NT2/D1 (cell line): Measurements from ENCODE around the gene EP400.
"Not testable (repeated sequence)": the region's sequence is repeated elsewhere in the genome, so short reads cannot be mapped to it uniquely, and the experiment has no call there.

Source experiments
- DNase-seq: peaks from one replicate; pipeline ENCODE4 v3.0.0-alpha.2; 2011; ENCODE audit warnings: low read depth, low spot score
- H3K27me3 ChIP-seq: 2 replicates; pipeline ENCODE4 v1.6.0; 2011; ENCODE audit warnings: mild to moderate bottlenecking; ENCODE audit not compliant: insufficient read length, insufficient read depth
- H3K36me3 ChIP-seq: 2 replicates; pipeline ENCODE4 v1.6.1; 2011; ENCODE audit warnings: mild to moderate bottlenecking, low read length, mixed read lengths; ENCODE audit not compliant: insufficient read depth, insufficient read length
- H3K4me1 ChIP-seq: 2 replicates; pipeline ENCODE4 v1.5.1; 2011; ENCODE audit not compliant: insufficient read depth, insufficient read length
- H3K4me3 ChIP-seq: 2 replicates; pipeline ENCODE4 v1.5.1; 2011; ENCODE audit warnings: low read depth; ENCODE audit not compliant: insufficient read length
- H3K9ac ChIP-seq: 2 replicates; pipeline ENCODE4 v1.6.0; 2011; ENCODE audit warnings: low read depth; ENCODE audit not compliant: insufficient read length
- H3K9me3 ChIP-seq: 2 replicates; pipeline ENCODE4 v1.5.1; 2011; ENCODE audit warnings: mild to moderate bottlenecking, low read length; ENCODE audit not compliant: insufficient read depth
- SUZ12 ChIP-seq: IDR thresholded peaks from 2 replicates; pipeline ENCODE4 v1.6.1; 2011; ENCODE audit not compliant: insufficient read length, insufficient read depth; ENCODE audit errors: extremely low read depth
- YY1 ChIP-seq: IDR thresholded peaks from 2 replicates; pipeline ENCODE4 v1.6.1; 2011; ENCODE audit not compliant: insufficient read length, insufficient read depth
- ZNF274 ChIP-seq: IDR thresholded peaks from 2 replicates; pipeline ENCODE4 v1.6.1; 2011; ENCODE audit warnings: mild to moderate bottlenecking, low read depth, low read length

Gene EP400

DNA sequence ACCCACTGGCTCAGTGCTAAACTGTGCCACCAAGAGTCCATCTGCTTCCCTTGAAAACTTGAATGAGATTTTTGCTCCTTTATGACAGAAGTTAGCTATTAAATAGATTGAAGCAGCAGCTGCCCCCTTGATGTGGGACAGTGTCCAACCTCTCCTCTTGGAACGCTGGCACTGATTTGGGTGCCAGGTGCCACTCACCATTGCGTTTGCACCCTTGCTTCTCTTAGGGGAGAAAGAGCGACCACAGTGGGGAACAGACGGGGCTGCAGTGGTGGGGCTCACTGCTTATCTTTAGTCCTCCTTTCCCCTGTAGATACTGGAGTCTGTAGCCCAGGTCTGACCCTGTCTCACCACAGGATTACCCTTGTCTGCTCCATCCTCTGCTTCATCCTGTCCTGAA, 9.4 kb downstream of the EP400 start:
- Histone ChIP-seq H3K27me3 (no peaks in the 10 kb centered on the region), H3K9ac (no peak overlapping the region), H3K36me3 (peaks cover 14% of the 10 kb centered on the region), H3K9me3 (no peaks in the 10 kb centered on the region), H3K4me3 (no peak overlapping the region), H3K4me1 (peaks cover 9% of the 10 kb centered on the region)
- TF ChIP-seq YY1 (no peak), ZNF274 (no peak), SUZ12 (no peak)
- no peak for DNase-seq

DNA sequence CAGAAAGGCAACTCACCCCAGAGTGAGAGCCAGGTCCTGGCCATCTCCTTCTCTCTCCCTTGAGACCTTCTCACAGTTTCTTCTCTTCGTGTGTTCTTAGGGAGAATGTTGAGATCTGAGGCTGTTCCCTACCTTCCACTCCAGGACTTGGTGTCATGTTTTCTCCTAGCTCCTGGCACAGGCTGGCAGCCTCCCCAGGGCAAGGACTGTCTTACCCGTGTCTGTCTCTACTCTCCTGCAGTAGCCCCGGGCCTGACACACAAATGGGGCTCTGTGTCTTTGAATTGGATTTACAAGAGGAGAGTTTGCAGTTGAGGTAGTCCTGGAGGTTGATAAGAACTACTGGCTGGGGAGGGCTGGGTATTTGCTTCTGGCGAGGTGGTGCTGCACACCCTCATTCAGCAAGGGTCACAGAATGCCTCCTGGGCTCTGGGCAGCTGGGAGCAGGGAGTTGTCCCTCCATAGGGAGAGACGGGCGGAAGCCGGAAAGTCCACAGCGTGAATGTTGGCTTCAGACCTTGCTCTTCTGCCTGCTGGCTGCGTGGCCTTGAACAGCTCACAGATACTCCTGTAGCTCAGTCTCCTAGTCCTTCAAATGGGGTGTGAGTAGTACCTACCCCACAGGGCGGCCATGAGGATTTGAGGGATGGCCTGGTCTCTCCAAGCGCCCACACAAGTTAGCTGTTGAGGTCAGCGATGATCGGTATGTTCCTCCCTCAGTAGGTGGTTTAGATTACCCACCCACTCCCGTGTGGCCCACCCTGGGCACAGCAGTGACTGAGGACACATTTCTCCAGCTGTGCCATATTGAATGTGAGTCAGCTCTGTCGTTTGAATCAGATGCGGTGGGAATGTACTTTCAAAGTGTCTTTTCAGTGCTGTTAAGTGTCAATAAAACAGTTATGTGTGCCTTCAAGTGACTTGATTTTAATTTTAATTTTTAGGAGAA, 10.2 kb downstream of the EP400 start:
- Histone ChIP-seq H3K36me3 (peaks cover 14% of the 10 kb centered on the region), H3K4me3 (no peak overlapping the region), H3K9me3 (no peaks in the 10 kb centered on the region), H3K9ac (no peak overlapping the region), H3K27me3 (no peaks in the 10 kb centered on the region), H3K4me1 (peaks cover 9% of the 10 kb centered on the region)
- DNase-seq = no peak
- no peak for TF ChIP-seq YY1

GRCh38 chr12:131960590-131961325, 11.0 kb downstream of the EP400 start:
- not testable (repeated sequence) for H3K9me3 ChIP-seq, H3K4me3 ChIP-seq, DNase-seq, H3K27me3 ChIP-seq, H3K9ac ChIP-seq, H3K4me1 ChIP-seq
- peaks cover 18% of the 10 kb centered on the region for H3K36me3 ChIP-seq

GRCh38 chr12:131961328-131961727, 11.6 kb downstream of the EP400 start:
- H3K4me3 ChIP-seq, H3K9me3 ChIP-seq, H3K9ac ChIP-seq, H3K27me3 ChIP-seq, DNase-seq, H3K4me1 ChIP-seq: not testable (repeated sequence)
- peaks cover 18% of the 10 kb centered on the region for H3K36me3 ChIP-seq

DNA sequence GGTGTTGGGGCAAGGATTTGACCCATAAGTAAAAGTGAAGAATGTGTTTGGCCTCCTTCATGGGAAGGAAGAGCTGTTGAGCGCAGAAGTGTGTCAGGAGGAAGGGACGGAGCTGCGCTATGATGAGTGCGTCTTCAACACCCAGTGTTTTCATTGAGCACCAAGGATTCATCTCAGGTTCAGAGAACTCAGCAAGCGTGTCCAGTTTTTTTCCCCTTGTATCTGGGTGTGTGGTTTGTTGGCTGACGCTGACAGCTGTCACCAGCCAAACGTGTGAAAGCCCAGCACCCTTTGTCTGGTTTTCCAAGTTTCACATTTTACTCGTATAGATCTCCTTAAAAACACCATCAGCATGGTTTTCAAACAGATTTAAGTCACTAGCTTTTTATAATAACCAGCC, 12.3 kb downstream of the EP400 start:
- peaks cover 9% of the 10 kb centered on the region for H3K4me1 ChIP-seq
- H3K9ac ChIP-seq = no peak overlapping the region
- no peak for TF ChIP-seq YY1
- TF ChIP-seq ZNF274 = no peak
- no peak for TF ChIP-seq SUZ12
- peaks cover 18% of the 10 kb centered on the region for H3K36me3 ChIP-seq
- H3K9me3 ChIP-seq = no peaks in the 10 kb centered on the region
- no peaks in the 10 kb centered on the region for H3K27me3 ChIP-seq
- no peak overlapping the region for H3K4me3 ChIP-seq
- DNase-seq = no peak

GRCh38 chr12:131963381-131963780, 13.6 kb downstream of the EP400 start:
- no peak overlapping the region for H3K9ac ChIP-seq
- peaks cover 9% of the 10 kb centered on the region for H3K4me1 ChIP-seq
- no peak for DNase-seq
- TF ChIP-seq ZNF274 (no peak), SUZ12 (no peak), YY1 (no peak)
- no peaks in the 10 kb centered on the region for H3K9me3 ChIP-seq
- no peaks in the 10 kb centered on the region for H3K27me3 ChIP-seq
- H3K36me3 ChIP-seq = peaks cover 18% of the 10 kb centered on the region
- no peak overlapping the region for H3K4me3 ChIP-seq

- no peaks in the 10 kb centered on the region for H3K9me3 ChIP-seq
- DNase-seq = no peak
- no peak overlapping the region for H3K4me3 ChIP-seq
- H3K9ac ChIP-seq = no peak overlapping the region
- no peaks in the 10 kb centered on the region for H3K27me3 ChIP-seq
- H3K36me3 ChIP-seq = peaks cover 18% of the 10 kb centered on the region
- no peaks in the 10 kb centered on the region for H3K4me1 ChIP-seq
- TF ChIP-seq YY1 = no peak
- TF ChIP-seq ZNF274 = no peak
- no peak for TF ChIP-seq SUZ12
Observed at GRCh38 chr12:131965073-131965472, 15.3 kb downstream of the EP400 start.
